Effector CD4-positive, alpha-beta T cell (primary cell): ENCODE data around the gene MARCHF4.
"Not testable (repeated sequence)": the region's sequence is repeated elsewhere in the genome, so short reads cannot be mapped to it uniquely, and the experiment has no call there.

ENCODE experiments used
- DNase-seq: peaks from one replicate; pipeline ENCODE4 v3.0.0-alpha.2; 2020

Gene MARCHF4

GRCh38 chr2:216391401-216391800 is 19.1 kb upstream of the MARCHF4 start:
- DNase-seq, result no peak

DNA sequence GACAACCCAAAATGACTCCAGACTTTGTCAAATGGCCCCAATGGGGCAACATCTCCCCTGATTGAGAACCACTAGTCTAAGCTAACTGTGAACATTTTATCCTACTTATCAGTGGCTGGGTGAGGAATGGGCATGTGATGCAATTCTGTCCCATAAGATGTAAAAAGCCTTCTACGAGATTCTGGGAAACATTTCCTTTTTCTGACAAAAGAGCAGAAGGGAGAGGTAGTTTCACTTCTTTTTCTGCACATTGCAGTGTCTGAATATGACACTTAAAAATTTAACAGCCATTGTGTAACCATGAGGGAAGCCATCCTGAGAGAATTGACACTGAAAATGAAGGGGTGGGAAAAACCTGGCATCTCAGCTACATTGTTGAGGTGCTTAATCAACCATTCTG is 17.3 kb upstream of the MARCHF4 start:
- DNase-seq, result no peak

- DNase-seq, result no peak
Measured at GRCh38 chr2:216388046-216388884, 16.0 kb upstream of the MARCHF4 start.

GRCh38 chr2:216387262-216387661 is 15.0 kb upstream of the MARCHF4 start:
- no peak for DNase-seq

DNA sequence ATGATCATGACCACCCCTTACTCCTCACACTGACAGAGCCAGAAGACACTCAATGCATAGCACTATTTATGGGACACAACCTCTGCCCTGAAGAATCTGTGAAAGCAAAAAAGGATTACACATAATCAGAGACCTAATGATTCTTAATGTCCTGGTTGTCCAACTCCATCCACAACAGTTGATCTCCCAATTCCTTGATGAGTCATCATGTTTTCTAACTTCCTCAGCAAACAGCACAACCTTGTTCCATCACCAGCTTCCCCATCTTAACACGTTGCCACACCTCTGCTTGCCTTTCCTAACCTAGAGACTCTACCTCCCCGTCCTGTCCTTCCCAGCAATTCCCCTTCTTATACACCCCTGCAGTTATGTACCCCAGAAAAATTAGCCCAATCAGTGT is 13.2 kb upstream of the MARCHF4 start:
- DNase-seq, result no peak

DNA sequence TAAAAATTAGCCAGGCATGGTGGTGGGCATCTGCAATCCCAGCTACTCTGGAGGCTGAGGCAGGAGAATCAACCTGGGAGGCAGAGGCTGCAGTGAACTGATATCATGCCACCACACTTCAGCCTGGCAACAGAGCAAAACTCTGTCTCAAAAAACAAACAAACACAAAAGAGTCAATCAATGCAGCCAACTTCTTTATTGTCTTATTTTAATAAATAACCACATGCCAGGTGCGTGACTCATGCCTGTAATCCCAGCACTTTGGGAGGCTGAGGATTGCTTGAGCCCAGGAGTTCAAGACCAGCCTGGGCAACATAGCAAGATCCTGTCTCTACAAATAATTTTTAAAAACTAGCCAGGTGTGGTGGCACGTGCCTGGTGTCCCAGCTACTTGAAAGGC is 12.1 kb upstream of the MARCHF4 start:
- not testable (repeated sequence) for DNase-seq

DNA sequence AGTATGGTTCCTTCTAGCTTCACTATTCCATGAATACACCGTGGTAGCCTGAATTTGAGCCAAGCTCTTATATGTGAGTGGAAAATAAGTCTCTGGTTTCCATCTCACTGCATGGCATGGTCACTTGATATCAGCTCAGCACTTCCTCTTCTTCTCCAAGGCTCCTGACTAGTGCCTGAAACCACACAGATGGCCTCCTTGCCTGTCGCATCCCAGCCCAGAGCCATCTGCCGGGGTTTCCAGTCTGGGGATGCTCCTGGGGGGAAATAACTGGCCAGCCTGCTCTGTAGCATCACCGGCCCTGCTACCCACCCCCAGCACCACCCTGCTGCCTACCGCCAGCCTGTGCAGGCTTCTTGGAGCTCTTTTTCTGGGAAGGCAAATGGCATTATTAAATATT is 7.7 kb upstream of the MARCHF4 start:
- DNase-seq, result no peak

DNA sequence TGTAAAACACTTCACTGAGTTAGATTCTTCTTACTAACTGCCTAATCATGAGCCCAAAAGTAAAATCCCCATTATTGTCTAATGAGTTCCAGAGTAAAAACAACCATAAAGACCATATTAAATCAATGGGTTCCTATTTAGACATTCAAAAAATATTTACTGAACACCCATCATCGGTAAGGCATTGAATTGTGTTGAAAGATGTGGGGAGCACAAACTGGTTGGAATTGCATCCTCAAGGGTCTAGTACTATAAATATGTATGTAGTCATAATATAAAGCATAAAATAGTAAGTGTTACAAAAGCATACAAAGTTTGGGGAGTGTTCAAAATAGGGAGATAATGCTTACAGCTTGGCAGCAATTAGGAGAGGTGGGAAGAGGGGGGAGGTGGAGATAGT is 3.0 kb upstream of the MARCHF4 start:
- no peak for DNase-seq

DNA sequence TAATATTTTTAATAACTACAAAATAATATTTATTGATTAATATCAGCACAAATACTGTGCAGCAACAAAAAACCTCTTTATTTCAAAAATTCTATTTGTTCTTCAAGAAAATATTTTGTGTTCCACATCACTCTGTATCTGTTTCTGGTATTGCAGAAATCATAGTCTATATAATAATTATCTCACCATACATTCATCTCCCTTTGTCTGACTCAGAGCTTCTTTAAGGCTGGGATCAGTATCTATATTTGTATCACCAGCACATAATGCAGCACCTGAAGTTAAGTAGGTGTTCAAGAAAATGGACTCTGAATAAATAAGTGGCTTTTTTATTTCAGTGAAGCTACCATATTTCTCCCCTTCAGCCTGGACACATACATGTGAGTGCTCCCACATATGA is 1.6 kb upstream of the MARCHF4 start:
- DNase-seq, result no peak

DNA sequence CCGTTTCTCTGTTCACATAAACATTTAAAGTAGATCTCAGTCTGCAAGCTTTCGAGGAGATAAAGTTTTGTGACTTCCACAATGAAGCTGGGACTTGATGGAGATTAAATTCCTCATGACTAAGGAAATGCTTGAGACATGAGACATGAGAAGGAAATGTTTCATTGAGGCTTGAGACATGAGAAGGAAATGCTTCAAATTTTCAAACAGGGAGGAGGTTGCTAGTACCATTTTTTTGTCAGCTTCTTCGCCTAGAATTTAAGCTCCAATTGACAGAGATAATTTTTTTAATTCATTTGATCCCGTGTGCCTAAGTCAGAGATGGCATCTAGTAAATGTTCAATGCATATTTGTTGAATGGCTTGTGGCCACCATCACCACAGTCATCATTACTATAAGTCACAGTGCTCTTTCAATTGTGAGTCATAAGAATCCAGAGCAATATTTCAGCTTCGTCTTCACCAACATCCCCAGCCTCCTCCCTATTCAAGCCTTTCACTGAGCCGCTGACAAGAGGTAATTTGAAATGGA is 543 bp upstream of the MARCHF4 start:
- DNase-seq, result no peak

- no peak for DNase-seq
Measured at GRCh38 chr2:216370961-216371712, 1.1 kb downstream of the MARCHF4 start.

DNA sequence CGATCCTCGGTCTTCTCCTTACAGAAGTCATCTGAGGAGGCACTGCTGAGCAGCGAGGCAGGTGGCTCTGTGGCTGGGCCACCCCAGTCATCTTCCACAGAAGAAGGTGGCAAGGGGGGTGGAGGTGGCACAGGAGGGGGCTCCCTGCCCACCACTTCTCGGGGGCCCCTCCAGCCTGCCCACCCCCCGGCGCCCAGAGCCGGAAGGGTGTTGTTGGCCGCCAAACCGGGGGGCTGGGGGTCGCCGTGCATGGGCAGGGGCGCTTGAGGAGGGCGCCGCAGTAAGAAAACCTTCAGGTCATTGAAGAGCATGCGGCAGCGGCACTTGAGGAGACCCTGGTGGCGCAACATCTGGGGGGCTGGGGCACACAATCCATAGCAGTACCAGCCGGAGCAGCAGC is 2.5 kb downstream of the MARCHF4 start:
- no peak for DNase-seq

DNA sequence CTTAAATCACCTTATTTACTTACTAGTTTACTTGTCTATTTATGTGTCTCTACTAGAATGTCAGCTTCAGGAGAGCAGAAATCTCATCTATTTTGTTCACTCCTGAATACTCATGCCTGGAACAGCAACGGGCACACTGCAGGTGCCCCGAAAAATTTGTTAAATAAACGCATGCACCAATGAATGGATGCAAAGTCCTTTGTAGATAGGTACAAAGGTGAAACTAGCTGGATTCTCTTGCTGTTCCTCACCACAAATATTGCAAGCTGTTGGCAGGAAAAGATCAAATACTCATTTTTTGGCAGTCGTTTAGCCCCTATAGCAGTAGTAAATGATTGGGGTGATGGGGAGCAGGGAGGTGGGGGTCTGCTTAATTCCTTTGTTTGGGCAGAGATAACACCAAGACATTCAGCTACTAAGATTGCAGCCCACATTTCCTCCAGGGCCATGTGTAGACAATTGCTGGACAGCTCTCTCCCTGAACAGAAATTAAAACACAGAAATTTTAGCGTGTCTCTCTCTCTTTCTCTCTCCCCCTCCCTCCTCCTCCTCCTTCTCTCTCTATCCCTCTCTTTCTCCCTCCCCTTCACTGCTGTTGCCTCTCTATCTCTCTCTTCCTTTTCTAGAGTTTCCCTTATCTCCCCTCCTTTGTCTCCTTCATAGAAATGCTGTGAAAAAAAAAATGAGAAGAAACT is 5.4 kb downstream of the MARCHF4 start:
- no peak for DNase-seq

DNA sequence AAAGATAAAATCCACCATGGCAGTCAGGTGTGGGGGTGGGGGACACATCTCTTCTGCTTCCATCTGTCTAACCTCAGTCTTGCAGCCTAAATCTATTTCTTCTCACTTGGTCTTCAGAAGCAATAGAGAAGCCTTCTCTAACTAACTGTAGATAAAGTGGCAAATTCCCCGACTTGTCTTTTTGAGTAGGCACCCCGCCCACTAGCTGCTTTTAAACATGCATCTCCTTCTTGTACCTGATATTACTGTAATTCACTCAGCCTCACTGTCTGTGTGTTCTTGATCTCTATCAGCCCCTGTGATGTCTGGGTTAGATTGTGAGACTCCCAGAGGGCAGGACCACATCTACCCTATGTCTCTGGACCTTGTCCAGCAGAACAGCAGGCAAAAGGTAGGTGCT is 6.8 kb downstream of the MARCHF4 start:
- no peak for DNase-seq

DNA sequence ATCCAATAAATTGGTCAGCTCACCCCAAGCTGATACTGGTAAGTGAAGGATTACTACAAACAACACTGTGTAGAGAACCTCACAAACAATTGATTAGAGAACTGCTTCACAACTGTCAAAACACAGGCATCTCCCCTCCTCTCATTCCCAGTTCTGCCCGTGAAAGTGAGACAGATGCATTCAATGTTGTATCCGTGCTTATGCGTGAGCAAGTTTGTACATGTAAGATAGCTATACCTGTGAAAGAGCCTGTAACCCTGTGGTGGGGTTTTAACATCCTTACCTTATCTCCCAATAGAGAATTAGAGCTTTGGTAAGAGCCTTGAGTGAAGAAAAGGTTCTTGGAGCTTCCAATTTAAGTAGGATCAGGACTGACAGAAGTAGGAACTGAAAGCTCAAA is 9.1 kb downstream of the MARCHF4 start:
- no peak for DNase-seq

DNA sequence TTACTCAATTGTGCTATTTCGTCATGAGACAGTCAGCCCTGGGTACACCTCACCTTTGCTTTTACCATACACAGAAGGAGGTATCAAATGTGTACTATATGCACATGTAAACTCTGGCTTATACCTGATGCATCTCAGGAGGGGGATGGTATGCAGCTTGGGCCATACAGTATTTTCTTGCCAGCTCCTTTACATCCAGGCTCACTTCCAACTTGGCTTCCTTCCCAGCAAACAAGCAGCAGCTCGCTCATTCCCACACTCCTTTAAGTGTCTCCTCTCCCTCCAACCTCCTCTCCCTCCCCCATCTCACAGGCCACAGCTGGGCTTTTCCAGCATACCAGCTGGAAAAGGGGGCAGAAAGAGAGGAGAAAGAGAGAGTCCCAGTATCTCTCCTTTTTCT is 9.6 kb downstream of the MARCHF4 start:
- no peak for DNase-seq

GRCh38 chr2:216355711-216356110 is 16.6 kb downstream of the MARCHF4 start:
- DNase-seq, result no peak

DNA sequence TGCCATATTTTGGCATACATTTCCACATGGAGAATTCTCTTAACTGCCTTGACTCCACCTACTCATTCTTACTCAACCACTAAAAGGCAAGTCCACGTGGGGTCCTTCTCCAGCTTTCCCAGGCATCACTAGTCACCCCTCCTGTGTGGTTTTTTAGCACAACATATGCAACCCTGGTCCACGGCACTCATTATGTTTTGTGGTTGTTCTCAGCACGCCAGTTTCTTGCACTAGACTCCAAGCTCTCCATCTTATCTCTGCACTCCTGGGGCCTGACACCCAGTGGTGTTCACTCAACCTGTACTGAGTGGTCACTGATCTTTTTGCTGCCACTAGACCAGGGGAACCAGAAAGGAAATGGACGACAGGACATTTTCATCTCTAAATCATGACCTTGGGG is 18.0 kb downstream of the MARCHF4 start:
- DNase-seq, result no peak

- no peak for DNase-seq
Measured at GRCh38 chr2:216352653-216353270, 19.5 kb downstream of the MARCHF4 start.

- no peak for DNase-seq
Measured at GRCh38 chr2:216351172-216351925, 20.9 kb downstream of the MARCHF4 start.

DNA sequence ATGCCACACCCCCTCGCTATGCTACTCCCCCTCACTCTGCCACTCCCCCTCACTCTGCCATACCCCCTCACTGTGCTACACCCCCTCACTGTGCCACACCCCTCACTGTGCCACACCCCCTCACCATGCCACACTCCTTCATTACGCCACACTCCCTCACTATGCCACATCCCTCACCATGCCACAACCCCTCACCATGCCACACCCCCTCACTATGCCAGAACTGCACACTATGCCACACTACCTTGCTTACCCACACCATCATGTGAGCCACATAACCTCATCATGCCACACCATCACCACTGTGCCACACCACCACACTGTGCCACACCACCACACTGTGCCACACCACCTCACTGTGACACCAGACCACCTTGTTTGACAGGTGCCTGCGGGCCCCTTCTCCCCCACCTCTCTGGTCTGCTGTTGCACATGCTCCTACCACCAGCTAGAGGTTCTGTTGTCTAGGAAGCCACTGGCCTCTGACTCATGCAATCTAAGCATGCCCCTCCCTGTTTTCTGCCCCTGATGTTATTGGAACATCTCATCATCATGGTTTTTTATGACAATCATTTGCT is 22.0 kb downstream of the MARCHF4 start:
- no peak for DNase-seq

GRCh38 chr2:216349366-216349765 is 22.9 kb downstream of the MARCHF4 start:
- DNase-seq, result no peak
